HepG2 (cell line): ENCODE measurements around the gene DAAM1. TPM values are rescaled to one million over a fixed set of nuclear protein-coding genes. Genes with fewer than 3 reads are reported as not detected.

Experiments
- ASH2L ChIP-seq: fragments of 300-600, 200-600 bp; sonication (generic); IDR thresholded peaks from 2 replicates; pipeline ENCODE4 v1.7.0; 2017; ENCODE audit warnings: low read depth, mild to moderate bottlenecking, moderate library complexity, mixed read lengths, low read length; ENCODE audit not compliant: insufficient read length
- BHLHE40 ChIP-seq: IDR thresholded peaks from 2 replicates; pipeline ENCODE4 v1.6.1; 2011; ENCODE audit warnings: low read length, improper control_type of control experiment
- CTCF ChIP-seq: sonication (generic); formaldehyde crosslinking; IDR thresholded peaks from 2 replicates; pipeline ENCODE4 v1.5.0; 2020; ENCODE audit warnings: mild to moderate bottlenecking, missing genetic modification reagents, moderate library complexity
- DDIT3 ChIP-seq: sonication (generic); formaldehyde crosslinking; IDR thresholded peaks from 2 replicates; pipeline ENCODE4 v1.4.0; 2020; ENCODE audit warnings: mild to moderate bottlenecking, missing genetic modification reagents
- KLF13 ChIP-seq: sonication (generic); formaldehyde crosslinking; IDR thresholded peaks from 2 replicates; pipeline ENCODE4 v1.4.0; 2020; ENCODE audit warnings: mild to moderate bottlenecking, missing genetic modification reagents
- NRL ChIP-seq: sonication (generic); formaldehyde crosslinking; IDR thresholded peaks from 2 replicates; pipeline ENCODE4 v1.5.0; 2020; ENCODE audit warnings: missing genetic modification reagents, mild to moderate bottlenecking, moderate library complexity, borderline replicate concordance
- RXRA ChIP-seq: sonication (generic); formaldehyde crosslinking; IDR thresholded peaks from 2 replicates; pipeline ENCODE4 v1.5.1; 2020; ENCODE audit warnings: missing genetic modification reagents
- THAP8 ChIP-seq: sonication (generic); formaldehyde crosslinking; IDR thresholded peaks from 2 replicates; pipeline ENCODE4 v1.5.1; 2020; ENCODE audit warnings: missing genetic modification reagents, mild to moderate bottlenecking, borderline replicate concordance
- WIZ ChIP-seq: sonication (generic); formaldehyde crosslinking; IDR thresholded peaks from 2 replicates; pipeline ENCODE4 v1.5.1; 2020; ENCODE audit warnings: mild to moderate bottlenecking, missing genetic modification reagents
- ZFP91 ChIP-seq: sonication (generic); formaldehyde crosslinking; IDR thresholded peaks from 2 replicates; pipeline ENCODE4 v1.9.0; 2022; ENCODE audit warnings: missing genetic modification reagents, mild to moderate bottlenecking, borderline replicate concordance
- ZNF224 ChIP-seq: sonication (generic); formaldehyde crosslinking; IDR thresholded peaks from 2 replicates; pipeline ENCODE4 v1.5.0; 2020; ENCODE audit warnings: mild to moderate bottlenecking, missing genetic modification reagents
- ZNF33B ChIP-seq: sonication (generic); formaldehyde crosslinking; IDR thresholded peaks from 2 replicates; pipeline ENCODE4 v1.5.1; 2020; ENCODE audit warnings: mild to moderate bottlenecking, missing genetic modification reagents
- ZNF350 ChIP-seq: sonication (generic); formaldehyde crosslinking; IDR thresholded peaks from 2 replicates; pipeline ENCODE4 v1.4.0; 2020; ENCODE audit warnings: mild to moderate bottlenecking, low read depth, missing genetic modification reagents, borderline replicate concordance
- ZNF431 ChIP-seq: sonication (generic); formaldehyde crosslinking; IDR thresholded peaks from 2 replicates; pipeline ENCODE4 v1.9.0; 2022; ENCODE audit warnings: missing genetic modification reagents, low read depth, mild to moderate bottlenecking, borderline replicate concordance
- ZNF547 ChIP-seq: sonication (generic); formaldehyde crosslinking; IDR thresholded peaks from 2 replicates; pipeline ENCODE4 v1.5.1; 2020; ENCODE audit warnings: mild to moderate bottlenecking, missing genetic modification reagents
- polyA plus RNA-seq, 8 experiments: library from polyadenylated mRNA; depleted of rRNA in 3 of 8; stranded (reverse) in 7 of 8; unstranded in 1 of 8; fragments of >200 nt; fragmentation: Illumina TruSeq in 4 of 8; extraction: Trizol in 4 of 8; gene quantifications; 2 replicates each; pipeline versions ENCODE4 v1.2.1 to v1.2.3, GENCODE V29; 2011 to 2016; ENCODE audit warnings: low read depth in 4 of 8, missing spikeins in 1 of 8, mixed read lengths in 1 of 8; ENCODE audit not compliant: insufficient read depth in 1 of 8
- total RNA-seq, 5 experiments: library from RNA; depleted of rRNA; stranded (reverse); fragments of >200 nt; fragmentation: Illumina TruSeq; extraction: Trizol; gene quantifications; 2 replicates each; pipeline ENCODE4 v1.2.3, GENCODE V29; 2016; ENCODE audit warnings: low read depth in 1 of 5
- TF ChIP-seq, protein P1 (sequence below): IDR thresholded peaks from 2 replicates; pipeline ENCODE4 v1.6.1; 2016; ENCODE audit warnings: low read depth, missing genetic modification reagents, missing compliant biosample characterization

DAAM1 gene
- total and polyA plus RNA-seq, 2 of the 13 experiments (the other 11 are each of a cell fraction or from before 2014, with no cell fraction given): 10.9 to 24.5 TPM

GRCh38 chr14:59189091-59189785 is 771 bp downstream of the DAAM1 start (continued):
- TF ChIP-seq RXRA (CRISPR knock-in tag) (0 out of 2 replicates have a peak, but pooled peaks have one; percentile 8), ZNF224 (CRISPR knock-in tag) (no peak), DDIT3 (CRISPR knock-in tag) (no peak), ZNF33B (CRISPR knock-in tag) (0 out of 2 replicates have a peak, but pooled peaks have one; percentile 33), ZNF350 (CRISPR knock-in tag) (0 out of 2 replicates have a peak, but pooled peaks have one; percentile 10), ZNF547 (CRISPR knock-in tag) (peak; percentile 36; the same call in 1 of the 2 replicates), KLF13 (peak; percentile 34; the same call in 1 of the 2 replicates), WIZ (CRISPR knock-in tag) (0 out of 2 replicates have a peak, but pooled peaks have one; percentile 10), CTCF (CRISPR knock-in tag) (peak; percentile 8; the same call in 1 of the 2 replicates), ZNF431 (CRISPR knock-in tag) (no peak), ASH2L (peak; percentile 3), BHLHE40 (no peak), NRL (peak; percentile 14; the same call in 1 of the 2 replicates), THAP8 (CRISPR knock-in tag) (no peak), ZFP91 (CRISPR knock-in tag) (peak; percentile 44; the same call in 1 of the 2 replicates)
- TF ChIP-seq, protein P1, sequence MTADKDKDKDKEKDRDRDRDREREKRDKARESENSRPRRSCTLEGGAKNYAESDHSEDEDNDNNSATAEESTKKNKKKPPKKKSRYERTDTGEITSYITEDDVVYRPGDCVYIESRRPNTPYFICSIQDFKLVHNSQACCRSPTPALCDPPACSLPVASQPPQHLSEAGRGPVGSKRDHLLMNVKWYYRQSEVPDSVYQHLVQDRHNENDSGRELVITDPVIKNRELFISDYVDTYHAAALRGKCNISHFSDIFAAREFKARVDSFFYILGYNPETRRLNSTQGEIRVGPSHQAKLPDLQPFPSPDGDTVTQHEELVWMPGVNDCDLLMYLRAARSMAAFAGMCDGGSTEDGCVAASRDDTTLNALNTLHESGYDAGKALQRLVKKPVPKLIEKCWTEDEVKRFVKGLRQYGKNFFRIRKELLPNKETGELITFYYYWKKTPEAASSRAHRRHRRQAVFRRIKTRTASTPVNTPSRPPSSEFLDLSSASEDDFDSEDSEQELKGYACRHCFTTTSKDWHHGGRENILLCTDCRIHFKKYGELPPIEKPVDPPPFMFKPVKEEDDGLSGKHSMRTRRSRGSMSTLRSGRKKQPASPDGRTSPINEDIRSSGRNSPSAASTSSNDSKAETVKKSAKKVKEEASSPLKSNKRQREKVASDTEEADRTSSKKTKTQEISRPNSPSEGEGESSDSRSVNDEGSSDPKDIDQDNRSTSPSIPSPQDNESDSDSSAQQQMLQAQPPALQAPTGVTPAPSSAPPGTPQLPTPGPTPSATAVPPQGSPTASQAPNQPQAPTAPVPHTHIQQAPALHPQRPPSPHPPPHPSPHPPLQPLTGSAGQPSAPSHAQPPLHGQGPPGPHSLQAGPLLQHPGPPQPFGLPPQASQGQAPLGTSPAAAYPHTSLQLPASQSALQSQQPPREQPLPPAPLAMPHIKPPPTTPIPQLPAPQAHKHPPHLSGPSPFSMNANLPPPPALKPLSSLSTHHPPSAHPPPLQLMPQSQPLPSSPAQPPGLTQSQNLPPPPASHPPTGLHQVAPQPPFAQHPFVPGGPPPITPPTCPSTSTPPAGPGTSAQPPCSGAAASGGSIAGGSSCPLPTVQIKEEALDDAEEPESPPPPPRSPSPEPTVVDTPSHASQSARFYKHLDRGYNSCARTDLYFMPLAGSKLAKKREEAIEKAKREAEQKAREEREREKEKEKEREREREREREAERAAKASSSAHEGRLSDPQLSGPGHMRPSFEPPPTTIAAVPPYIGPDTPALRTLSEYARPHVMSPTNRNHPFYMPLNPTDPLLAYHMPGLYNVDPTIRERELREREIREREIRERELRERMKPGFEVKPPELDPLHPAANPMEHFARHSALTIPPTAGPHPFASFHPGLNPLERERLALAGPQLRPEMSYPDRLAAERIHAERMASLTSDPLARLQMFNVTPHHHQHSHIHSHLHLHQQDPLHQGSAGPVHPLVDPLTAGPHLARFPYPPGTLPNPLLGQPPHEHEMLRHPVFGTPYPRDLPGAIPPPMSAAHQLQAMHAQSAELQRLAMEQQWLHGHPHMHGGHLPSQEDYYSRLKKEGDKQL (CRISPR knock-in tag): no peak
